ENCODE measurements around the gene CDH2. TPM values are rescaled to one million over a fixed set of nuclear protein-coding genes. Genes with fewer than 3 reads are reported as not detected.

Gene CDH2
- total RNA-seq = 10 to 100 TPM in 3 of 4 donors, 1 to 10 TPM in 1; 9.8 to 52.9 (median 17.8) TPM

DNA sequence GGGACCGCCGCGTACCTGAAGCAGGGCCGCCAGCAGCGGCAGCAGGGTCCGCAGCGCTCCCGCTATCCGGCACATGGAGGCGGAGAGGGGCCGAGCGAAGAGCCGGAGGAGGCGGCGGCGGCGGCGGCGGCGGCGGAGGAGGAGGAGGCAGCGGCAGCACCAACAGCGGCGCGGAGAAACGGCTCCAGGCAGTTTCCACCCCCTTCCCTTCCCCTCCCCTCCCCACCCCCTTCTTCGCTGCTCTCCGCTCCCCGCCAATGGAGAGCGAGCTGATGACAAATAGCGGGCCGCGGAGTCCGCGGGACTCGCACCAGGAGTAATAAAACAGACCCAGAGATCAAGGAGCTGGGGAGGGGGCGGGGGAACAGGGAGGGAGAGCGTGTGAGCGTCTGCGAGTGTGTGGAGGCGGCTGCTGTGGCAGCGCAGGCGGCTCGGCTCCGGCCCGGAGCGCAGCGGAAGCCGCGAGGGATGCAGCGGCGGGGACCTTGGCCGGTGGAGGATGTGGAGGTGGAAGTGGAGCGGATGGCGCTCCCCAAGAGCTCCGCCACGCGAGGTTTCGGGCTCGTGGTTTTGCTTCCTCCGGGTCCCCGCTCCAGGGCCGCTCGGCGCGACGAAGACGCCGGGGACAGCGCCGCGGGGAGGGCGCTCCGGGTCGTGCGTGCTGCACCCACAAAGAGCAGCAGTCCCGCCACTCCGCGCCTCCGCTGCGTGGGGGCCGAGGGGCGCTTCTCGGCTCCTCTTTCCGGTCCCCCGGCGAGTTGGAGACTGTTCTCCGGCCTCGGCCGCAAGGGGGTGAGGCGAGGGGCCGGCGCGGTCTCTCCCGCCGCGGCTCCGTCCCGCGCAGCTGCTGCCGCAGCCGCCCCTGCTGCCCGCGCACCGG lies at the start of gene CDH2:
Gene CDH2, minus strand, starts transcription at position 183 of the 880 bp plus-strand sequence. Its CDS starts 108 bp downstream, at position 75.
- H3K36me3 ChIP-seq = no peaks in the 10 kb centered on the region
- no peaks in the 10 kb centered on the region for H3K9me3 ChIP-seq
- WGBS, 2 donors (ENCODE audit: low coverage in 1 of 2) = no CpG with 5 or more reads among the region's 105 CpGs
- TF ChIP-seq POLR2A (IDR thresholded peaks at IDR 0.05) (no peak), CTCF (IDR thresholded peaks at IDR 0.05) (peak in 3 of 4 experiments; percentile 12 to 30 (median 22))
- peak within 1 kb of the TSS; percentile 5 to 88 (median 82) for H3K27ac ChIP-seq
- peak within 1 kb of the TSS; percentile 42 to 65 for H3K4me3 ChIP-seq
- peak; percentile 60 for ATAC-seq
- peaks cover 61% of the 10 kb centered on the region for H3K27me3 ChIP-seq
- H3K4me1 ChIP-seq = peaks cover 0 to 36% (median 8%) of the 10 kb centered on the region in 3 donors

GRCh38 chr18:28212060-28212459 lies 35.1 kb upstream of the CDH2 start:
- Histone ChIP-seq H3K4me1 (no peaks in the 10 kb centered on the region), H3K27me3 (no peaks in the 10 kb centered on the region), H3K36me3 (no peaks in the 10 kb centered on the region), H3K27ac (no peak overlapping the region), H3K9me3 (no peaks in the 10 kb centered on the region), H3K4me3 (no peak overlapping the region)
- ATAC-seq = no peak
- WGBS, 2 donors (ENCODE audit: low coverage in 1 of 2) = 85 to 90% methylated on average over 3 of the region's 3 CpGs
- TF ChIP-seq POLR2A (IDR thresholded peaks at IDR 0.05) (no peak), CTCF (IDR thresholded peaks at IDR 0.05) (no peak), EP300 (IDR thresholded peaks at IDR 0.05) (no peak), POLR2AphosphoS5 (IDR thresholded peaks at IDR 0.05) (no peak)

GRCh38 chr18:28208712-28209265 lies 31.9 kb upstream of the CDH2 start:
- TF ChIP-seq POLR2A (IDR thresholded peaks at IDR 0.05) (no peak), CTCF (IDR thresholded peaks at IDR 0.05) (no peak), POLR2AphosphoS5 (IDR thresholded peaks at IDR 0.05) (no peak)
- ATAC-seq = no peak
- Histone ChIP-seq H3K4me3 (no peak overlapping the region), H3K27ac (no peak overlapping the region), H3K27me3 (no peaks in the 10 kb centered on the region), H3K9me3 (no peaks in the 10 kb centered on the region), H3K4me1 (no peaks in the 10 kb centered on the region), H3K36me3 (no peaks in the 10 kb centered on the region)
- WGBS, 2 donors (ENCODE audit: low coverage in 1 of 2) = 40 to 79% methylated on average over 1 to 9 of the region's 11 CpGs

DNA sequence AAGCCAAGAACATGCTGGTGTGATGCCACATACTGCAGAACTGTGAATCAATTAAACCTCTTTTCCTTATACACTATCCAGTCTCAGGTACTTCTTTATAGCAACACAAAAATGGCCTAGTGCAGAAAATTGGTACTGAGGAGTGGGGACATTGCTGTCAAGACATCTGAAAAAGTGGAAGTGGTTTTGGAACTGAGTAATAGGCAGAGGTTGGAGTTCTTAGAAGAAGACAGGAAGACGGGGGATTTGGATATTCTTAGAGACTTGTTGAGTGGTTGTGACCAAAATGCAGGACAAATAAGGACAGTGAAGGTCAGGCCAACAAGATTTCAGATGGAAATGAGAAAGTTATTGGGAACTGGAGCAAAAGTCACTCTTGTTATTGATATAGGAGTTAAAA lies 31.3 kb upstream of the CDH2 start:
- 71 to 75% methylated on average over 1 of the region's 1 CpG for WGBS, 2 donors (ENCODE audit: low coverage in 1 of 2)
- H3K27me3 ChIP-seq = no peaks in the 10 kb centered on the region
- TF ChIP-seq POLR2A (IDR thresholded peaks at IDR 0.05) (no peak), POLR2AphosphoS5 (IDR thresholded peaks at IDR 0.05) (no peak), CTCF (IDR thresholded peaks at IDR 0.05) (no peak), EP300 (IDR thresholded peaks at IDR 0.05) (no peak)

DNA sequence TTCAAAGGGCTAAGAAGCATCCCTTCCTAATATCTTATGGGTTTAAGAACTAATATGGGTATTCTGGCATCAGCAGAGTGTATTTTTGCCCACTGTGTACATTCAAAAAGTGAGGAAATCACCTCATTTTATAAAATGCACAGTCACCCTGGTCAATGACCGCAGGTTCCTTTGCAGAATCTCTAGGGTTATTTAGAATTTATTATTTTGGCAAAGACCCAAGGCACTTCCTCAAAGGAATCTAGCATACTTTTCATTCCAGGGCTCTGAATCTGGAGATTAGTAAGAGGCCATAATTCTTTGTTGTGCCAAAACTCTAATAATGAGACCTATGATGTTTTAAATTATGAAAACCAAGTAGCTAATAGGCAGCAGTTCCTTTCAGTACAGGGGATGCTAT lies 27.2 kb upstream of the CDH2 start:
- 67 to 73% methylated on average over 1 of the region's 1 CpG for WGBS, 2 donors (ENCODE audit: low coverage in 1 of 2)
- H3K27ac ChIP-seq = no peak overlapping the region
- H3K4me1 ChIP-seq = no peaks in the 10 kb centered on the region
- H3K9me3 ChIP-seq = no peaks in the 10 kb centered on the region
- no peaks in the 10 kb centered on the region for H3K27me3 ChIP-seq
- H3K4me3 ChIP-seq = no peak overlapping the region
- no peaks in the 10 kb centered on the region for H3K36me3 ChIP-seq
- TF ChIP-seq CTCF (IDR thresholded peaks at IDR 0.05) (no peak), POLR2AphosphoS5 (IDR thresholded peaks at IDR 0.05) (no peak), EP300 (IDR thresholded peaks at IDR 0.05) (no peak), POLR2A (IDR thresholded peaks at IDR 0.05) (no peak)
- ATAC-seq = no peak

More for the DNA sequence above, 31.3 kb upstream of the CDH2 start:
- ATAC-seq = no peak
- H3K4me3 ChIP-seq = no peak overlapping the region
- no peak overlapping the region for H3K27ac ChIP-seq
- no peaks in the 10 kb centered on the region for H3K9me3 ChIP-seq
- no peaks in the 10 kb centered on the region for H3K4me1 ChIP-seq
- H3K36me3 ChIP-seq = no peaks in the 10 kb centered on the region

All from gastroesophageal sphincter (tissue), 4 donors.